ENCODE measurements around the gene BIN1.

DNA sequence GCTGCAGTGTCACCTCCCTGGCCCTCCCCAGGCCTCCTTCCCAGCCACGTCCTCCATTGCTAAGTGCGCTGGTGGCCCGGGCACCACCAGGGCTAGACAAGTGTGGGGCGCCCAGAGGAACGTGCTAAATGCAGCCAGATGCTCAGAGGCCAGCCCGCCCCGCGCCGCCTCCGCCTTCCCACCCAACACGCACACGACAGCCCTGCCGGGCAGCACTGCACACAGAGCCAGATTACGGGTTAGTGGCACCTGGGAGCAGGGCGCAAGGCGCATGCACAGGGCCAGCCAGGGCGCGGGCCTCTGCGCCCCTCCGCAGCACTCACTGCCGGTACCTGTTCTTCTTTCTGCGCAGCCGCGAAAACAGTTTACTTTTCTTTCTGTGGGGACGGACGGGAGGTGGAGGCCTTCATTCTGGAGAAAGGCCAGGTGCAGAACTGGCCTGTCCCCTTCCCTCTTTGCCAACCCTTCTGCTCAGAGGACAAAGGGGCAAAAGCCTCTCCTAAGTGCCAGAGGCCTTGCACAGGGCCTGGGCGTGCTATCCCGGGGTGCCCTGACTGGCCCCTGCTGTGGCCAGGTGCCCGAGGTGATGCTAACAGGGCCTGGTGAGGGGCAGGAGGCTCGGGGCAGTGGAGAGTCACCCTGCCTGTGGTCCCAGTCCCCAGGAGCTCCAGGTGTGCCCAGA is 46.5 kb downstream of the BIN1 start:
- TF ChIP-seq, protein P1, sequence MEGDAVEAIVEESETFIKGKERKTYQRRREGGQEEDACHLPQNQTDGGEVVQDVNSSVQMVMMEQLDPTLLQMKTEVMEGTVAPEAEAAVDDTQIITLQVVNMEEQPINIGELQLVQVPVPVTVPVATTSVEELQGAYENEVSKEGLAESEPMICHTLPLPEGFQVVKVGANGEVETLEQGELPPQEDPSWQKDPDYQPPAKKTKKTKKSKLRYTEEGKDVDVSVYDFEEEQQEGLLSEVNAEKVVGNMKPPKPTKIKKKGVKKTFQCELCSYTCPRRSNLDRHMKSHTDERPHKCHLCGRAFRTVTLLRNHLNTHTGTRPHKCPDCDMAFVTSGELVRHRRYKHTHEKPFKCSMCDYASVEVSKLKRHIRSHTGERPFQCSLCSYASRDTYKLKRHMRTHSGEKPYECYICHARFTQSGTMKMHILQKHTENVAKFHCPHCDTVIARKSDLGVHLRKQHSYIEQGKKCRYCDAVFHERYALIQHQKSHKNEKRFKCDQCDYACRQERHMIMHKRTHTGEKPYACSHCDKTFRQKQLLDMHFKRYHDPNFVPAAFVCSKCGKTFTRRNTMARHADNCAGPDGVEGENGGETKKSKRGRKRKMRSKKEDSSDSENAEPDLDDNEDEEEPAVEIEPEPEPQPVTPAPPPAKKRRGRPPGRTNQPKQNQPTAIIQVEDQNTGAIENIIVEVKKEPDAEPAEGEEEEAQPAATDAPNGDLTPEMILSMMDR (conservative IDR thresholded peaks at IDR 0.05; ENCODE audit: low read length), result no peak
- no peak for TF ChIP-seq EZH2phosphoT487 (IDR thresholded peaks at IDR 0.05; ENCODE audit: borderline replicate concordance, low read depth, low read length)
